Measurements from ENCODE around the gene CBL.

The CBL gene

DNA sequence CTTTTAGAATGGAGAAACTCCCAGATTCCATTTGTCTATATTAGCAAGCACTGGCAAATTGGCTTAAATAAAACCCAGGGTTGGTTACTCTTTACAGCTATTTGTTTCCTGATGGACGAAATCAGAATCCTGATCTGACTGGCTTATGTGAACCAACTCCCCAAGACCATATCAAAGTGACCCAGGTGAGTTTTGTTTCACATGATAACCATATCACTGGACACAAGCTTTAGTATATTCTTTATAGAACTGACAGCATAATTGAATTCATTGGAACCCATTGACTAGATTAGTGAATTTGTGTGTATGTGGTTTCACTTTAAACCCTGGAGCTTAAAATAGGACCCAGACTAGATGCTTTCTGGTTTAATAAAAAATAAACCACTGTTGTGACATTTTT lies 71.5 kb downstream of the CBL start:
- ATAC-seq (ENCODE audit: low read depth) (no peak), DNase-seq (ENCODE audit: low spot score) (no peak)
- Histone ChIP-seq H3K36me3 (ENCODE audit: low read depth) (peaks cover 69% of the 10 kb centered on the region), H3K4me3 (ENCODE audit: severe bottlenecking) (no peak overlapping the region), H3K9me3 (ENCODE audit: severe bottlenecking) (no peaks in the 10 kb centered on the region), H3K27ac (ENCODE audit: poor library complexity, severe bottlenecking) (no peak overlapping the region), H3K27me3 (ENCODE audit: insufficient read depth, poor library complexity, severe bottlenecking) (no peaks in the 10 kb centered on the region), H3K4me1 (ENCODE audit: insufficient read depth, poor library complexity, severe bottlenecking) (no peaks in the 10 kb centered on the region)
- TF ChIP-seq, protein P1, sequence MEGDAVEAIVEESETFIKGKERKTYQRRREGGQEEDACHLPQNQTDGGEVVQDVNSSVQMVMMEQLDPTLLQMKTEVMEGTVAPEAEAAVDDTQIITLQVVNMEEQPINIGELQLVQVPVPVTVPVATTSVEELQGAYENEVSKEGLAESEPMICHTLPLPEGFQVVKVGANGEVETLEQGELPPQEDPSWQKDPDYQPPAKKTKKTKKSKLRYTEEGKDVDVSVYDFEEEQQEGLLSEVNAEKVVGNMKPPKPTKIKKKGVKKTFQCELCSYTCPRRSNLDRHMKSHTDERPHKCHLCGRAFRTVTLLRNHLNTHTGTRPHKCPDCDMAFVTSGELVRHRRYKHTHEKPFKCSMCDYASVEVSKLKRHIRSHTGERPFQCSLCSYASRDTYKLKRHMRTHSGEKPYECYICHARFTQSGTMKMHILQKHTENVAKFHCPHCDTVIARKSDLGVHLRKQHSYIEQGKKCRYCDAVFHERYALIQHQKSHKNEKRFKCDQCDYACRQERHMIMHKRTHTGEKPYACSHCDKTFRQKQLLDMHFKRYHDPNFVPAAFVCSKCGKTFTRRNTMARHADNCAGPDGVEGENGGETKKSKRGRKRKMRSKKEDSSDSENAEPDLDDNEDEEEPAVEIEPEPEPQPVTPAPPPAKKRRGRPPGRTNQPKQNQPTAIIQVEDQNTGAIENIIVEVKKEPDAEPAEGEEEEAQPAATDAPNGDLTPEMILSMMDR (IDR thresholded peaks at IDR 0.05; ENCODE audit: poor library complexity, severe bottlenecking): no peak

GRCh38 chr11:119282495-119282894 lies 76.4 kb downstream of the CBL start:
- no peak overlapping the region for H3K27ac ChIP-seq (ENCODE audit: poor library complexity, severe bottlenecking)
- no peak overlapping the region for H3K4me3 ChIP-seq (ENCODE audit: severe bottlenecking)
- TF ChIP-seq, protein P1 (IDR thresholded peaks at IDR 0.05; ENCODE audit: poor library complexity, severe bottlenecking): no peak
- ATAC-seq (ENCODE audit: low read depth) (no peak), DNase-seq (ENCODE audit: low spot score) (no peak)
- H3K4me1 ChIP-seq (ENCODE audit: insufficient read depth, poor library complexity, severe bottlenecking): no peaks in the 10 kb centered on the region
- peaks cover 61% of the 10 kb centered on the region for H3K36me3 ChIP-seq (ENCODE audit: low read depth)
- H3K27me3 ChIP-seq (ENCODE audit: insufficient read depth, poor library complexity, severe bottlenecking): no peaks in the 10 kb centered on the region
- H3K9me3 ChIP-seq (ENCODE audit: severe bottlenecking): no peaks in the 10 kb centered on the region

GRCh38 chr11:119284344-119285157 lies 78.4 kb downstream of the CBL start:
- H3K36me3 ChIP-seq (ENCODE audit: low read depth): peaks cover 59% of the 10 kb centered on the region
- peak; percentile 68 for ATAC-seq (ENCODE audit: low read depth)

GRCh38 chr11:119285431-119285830 lies 79.3 kb downstream of the CBL start:
- TF ChIP-seq, protein P1 (IDR thresholded peaks at IDR 0.05; ENCODE audit: poor library complexity, severe bottlenecking): no peak
- ATAC-seq (ENCODE audit: low read depth): no peak
- Histone ChIP-seq H3K27ac (ENCODE audit: poor library complexity, severe bottlenecking) (no peak overlapping the region), H3K27me3 (ENCODE audit: insufficient read depth, poor library complexity, severe bottlenecking) (no peaks in the 10 kb centered on the region), H3K4me1 (ENCODE audit: insufficient read depth, poor library complexity, severe bottlenecking) (no peaks in the 10 kb centered on the region), H3K9me3 (ENCODE audit: severe bottlenecking) (no peaks in the 10 kb centered on the region), H3K4me3 (ENCODE audit: severe bottlenecking) (no peak overlapping the region), H3K36me3 (ENCODE audit: low read depth) (peaks cover 50% of the 10 kb centered on the region)
- no peak for DNase-seq (ENCODE audit: low spot score)

More at GRCh38 chr11:119284344-119285157, 78.4 kb downstream of the CBL start:
- TF ChIP-seq, protein P1 (IDR thresholded peaks at IDR 0.05; ENCODE audit: poor library complexity, severe bottlenecking): peak; percentile 78
- H3K4me1 ChIP-seq (ENCODE audit: insufficient read depth, poor library complexity, severe bottlenecking): no peaks in the 10 kb centered on the region
- H3K9me3 ChIP-seq (ENCODE audit: severe bottlenecking): no peaks in the 10 kb centered on the region
- no peak for DNase-seq (ENCODE audit: low spot score)
- H3K4me3 ChIP-seq (ENCODE audit: severe bottlenecking): no peak overlapping the region
- no peak overlapping the region for H3K27ac ChIP-seq (ENCODE audit: poor library complexity, severe bottlenecking)
- H3K27me3 ChIP-seq (ENCODE audit: insufficient read depth, poor library complexity, severe bottlenecking): no peaks in the 10 kb centered on the region

DNA sequence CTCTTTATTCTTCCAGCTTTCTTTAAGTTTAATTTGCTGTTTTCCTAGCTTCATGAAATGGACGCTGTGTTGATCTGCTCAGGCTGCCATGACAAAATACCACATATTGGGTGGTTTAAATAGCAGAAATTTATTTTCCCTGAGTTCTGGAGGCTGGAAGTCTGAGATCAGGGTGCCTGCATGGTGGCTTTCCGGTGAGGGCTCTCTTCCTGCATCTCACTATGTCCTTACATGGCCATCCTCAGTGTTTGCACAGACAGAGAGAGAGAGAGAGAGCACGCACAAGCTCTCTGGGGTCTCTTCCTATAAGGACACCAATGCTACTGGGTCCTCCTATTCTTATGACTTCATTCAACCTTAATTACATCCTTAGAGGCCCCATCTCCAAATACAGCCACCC lies 82.1 kb downstream of the CBL start:
- H3K27me3 ChIP-seq (ENCODE audit: insufficient read depth, poor library complexity, severe bottlenecking): no peaks in the 10 kb centered on the region
- DNase-seq (ENCODE audit: low spot score) (no peak), ATAC-seq (ENCODE audit: low read depth) (no peak)
- H3K4me3 ChIP-seq (ENCODE audit: severe bottlenecking): no peak overlapping the region
- peaks cover 55% of the 10 kb centered on the region for H3K36me3 ChIP-seq (ENCODE audit: low read depth)
- no peaks in the 10 kb centered on the region for H3K4me1 ChIP-seq (ENCODE audit: insufficient read depth, poor library complexity, severe bottlenecking)
- TF ChIP-seq, protein P1 (IDR thresholded peaks at IDR 0.05; ENCODE audit: poor library complexity, severe bottlenecking): no peak
- H3K9me3 ChIP-seq (ENCODE audit: severe bottlenecking): peaks cover 3% of the 10 kb centered on the region
- H3K27ac ChIP-seq (ENCODE audit: poor library complexity, severe bottlenecking): no peak overlapping the region
